Thyroid gland (tissue), 4 donors: ENCODE data around the gene GAS6.

Source experiments
- POLR2A ChIP-seq, 2 donors: fragments of 450-650 bp; IDR thresholded peaks; one replicate each; pipeline ENCODE4 v1.6.1; 2017; ENCODE audit warnings: antibody characterized with exemption in 2 of 2, mild to moderate bottlenecking in 2 of 2, moderate library complexity in 1 of 2
- TF ChIP-seq, protein P1 (sequence below), 6 experiments: fragments of 200-600 bp in 3 of 6; fragments of 450-650 bp in 3 of 6; sonication (generic) in 3 of 6; IDR thresholded peaks; one replicate each; pipeline ENCODE4 v1.5.1; 2016 to 2019; ENCODE audit warnings: antibody characterized with exemption in 6 of 6, mild to moderate bottlenecking in 2 of 6, inconsistent platforms in 1 of 6, moderate library complexity in 1 of 6

GRCh38 chr13:113852536-113853517 is 11.0 kb downstream of the GAS6 start:
- TF ChIP-seq, protein P1, sequence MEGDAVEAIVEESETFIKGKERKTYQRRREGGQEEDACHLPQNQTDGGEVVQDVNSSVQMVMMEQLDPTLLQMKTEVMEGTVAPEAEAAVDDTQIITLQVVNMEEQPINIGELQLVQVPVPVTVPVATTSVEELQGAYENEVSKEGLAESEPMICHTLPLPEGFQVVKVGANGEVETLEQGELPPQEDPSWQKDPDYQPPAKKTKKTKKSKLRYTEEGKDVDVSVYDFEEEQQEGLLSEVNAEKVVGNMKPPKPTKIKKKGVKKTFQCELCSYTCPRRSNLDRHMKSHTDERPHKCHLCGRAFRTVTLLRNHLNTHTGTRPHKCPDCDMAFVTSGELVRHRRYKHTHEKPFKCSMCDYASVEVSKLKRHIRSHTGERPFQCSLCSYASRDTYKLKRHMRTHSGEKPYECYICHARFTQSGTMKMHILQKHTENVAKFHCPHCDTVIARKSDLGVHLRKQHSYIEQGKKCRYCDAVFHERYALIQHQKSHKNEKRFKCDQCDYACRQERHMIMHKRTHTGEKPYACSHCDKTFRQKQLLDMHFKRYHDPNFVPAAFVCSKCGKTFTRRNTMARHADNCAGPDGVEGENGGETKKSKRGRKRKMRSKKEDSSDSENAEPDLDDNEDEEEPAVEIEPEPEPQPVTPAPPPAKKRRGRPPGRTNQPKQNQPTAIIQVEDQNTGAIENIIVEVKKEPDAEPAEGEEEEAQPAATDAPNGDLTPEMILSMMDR (IDR thresholded peaks at IDR 0.05): no peak
- no peak for TF ChIP-seq POLR2A (IDR thresholded peaks at IDR 0.05)
